SK-N-SH (cell line): ENCODE measurements around the gene CDHR3.

ENCODE experiments used
- EP300 ChIP-seq, 2 experiments: IDR thresholded peaks; 2 replicates each; pipeline versions ENCODE4 v1.4.0 to v1.6.1; 2012; ENCODE audit warnings: borderline replicate concordance in 1 of 2, low read depth in 1 of 2, low read length in 1 of 2
- RFX5 ChIP-seq: IDR thresholded peaks from 2 replicates; pipeline ENCODE4 v1.6.1; 2012; ENCODE audit warnings: mild to moderate bottlenecking, improper control_type of control experiment, low read length
- RXRA ChIP-seq: IDR thresholded peaks from 2 replicates; pipeline ENCODE4 v1.4.0; 2012; ENCODE audit warnings: low read depth, mild to moderate bottlenecking, borderline replicate concordance
- SIN3A ChIP-seq: IDR thresholded peaks from 2 replicates; pipeline ENCODE4 v1.6.1; 2012; ENCODE audit warnings: low read depth, mild to moderate bottlenecking, low read length, moderate library complexity, borderline replicate concordance
- TF ChIP-seq, protein P1 (sequence below): fragments of 200-600 bp; sonication (generic); IDR thresholded peaks from 2 replicates; pipeline ENCODE4 v1.6.1; 2017; ENCODE audit warnings: antibody characterized with exemption, mild to moderate bottlenecking, moderate library complexity
- TF ChIP-seq, protein P2 (sequence below): IDR thresholded peaks from 2 replicates; pipeline ENCODE4 v1.6.1; 2012; ENCODE audit warnings: mild to moderate bottlenecking, low read depth, low read length, moderate library complexity

DNA sequence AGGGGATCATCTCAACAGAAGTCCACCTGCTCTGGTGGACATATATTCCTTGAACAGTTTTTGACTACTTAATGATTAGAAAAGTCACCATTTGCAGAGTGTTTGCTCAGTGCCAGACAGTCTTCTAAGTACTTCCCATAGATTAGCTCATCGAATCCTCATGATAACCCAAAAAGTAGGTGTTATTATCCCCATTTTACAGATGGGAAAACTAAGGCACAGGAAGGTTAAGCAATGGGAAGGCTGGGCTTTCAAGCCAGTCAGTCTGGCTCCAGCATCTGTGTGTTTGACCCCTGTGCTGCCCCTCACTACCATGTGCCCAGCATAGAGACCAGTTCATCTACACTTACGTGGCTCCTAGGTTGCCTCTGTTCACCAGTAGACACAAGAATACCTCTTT lies 15.9 kb downstream of the CDHR3 start:
- TF ChIP-seq, protein P1, sequence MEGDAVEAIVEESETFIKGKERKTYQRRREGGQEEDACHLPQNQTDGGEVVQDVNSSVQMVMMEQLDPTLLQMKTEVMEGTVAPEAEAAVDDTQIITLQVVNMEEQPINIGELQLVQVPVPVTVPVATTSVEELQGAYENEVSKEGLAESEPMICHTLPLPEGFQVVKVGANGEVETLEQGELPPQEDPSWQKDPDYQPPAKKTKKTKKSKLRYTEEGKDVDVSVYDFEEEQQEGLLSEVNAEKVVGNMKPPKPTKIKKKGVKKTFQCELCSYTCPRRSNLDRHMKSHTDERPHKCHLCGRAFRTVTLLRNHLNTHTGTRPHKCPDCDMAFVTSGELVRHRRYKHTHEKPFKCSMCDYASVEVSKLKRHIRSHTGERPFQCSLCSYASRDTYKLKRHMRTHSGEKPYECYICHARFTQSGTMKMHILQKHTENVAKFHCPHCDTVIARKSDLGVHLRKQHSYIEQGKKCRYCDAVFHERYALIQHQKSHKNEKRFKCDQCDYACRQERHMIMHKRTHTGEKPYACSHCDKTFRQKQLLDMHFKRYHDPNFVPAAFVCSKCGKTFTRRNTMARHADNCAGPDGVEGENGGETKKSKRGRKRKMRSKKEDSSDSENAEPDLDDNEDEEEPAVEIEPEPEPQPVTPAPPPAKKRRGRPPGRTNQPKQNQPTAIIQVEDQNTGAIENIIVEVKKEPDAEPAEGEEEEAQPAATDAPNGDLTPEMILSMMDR, result no peak
- TF ChIP-seq EP300 (IDR thresholded peaks at IDR 0.05; ENCODE audit: borderline replicate concordance in 1 of 2, low read depth in 1 of 2, low read length in 1 of 2) (no peak), RFX5 (no peak), SIN3A (no peak), RXRA (no peak)
- TF ChIP-seq, protein P2, sequence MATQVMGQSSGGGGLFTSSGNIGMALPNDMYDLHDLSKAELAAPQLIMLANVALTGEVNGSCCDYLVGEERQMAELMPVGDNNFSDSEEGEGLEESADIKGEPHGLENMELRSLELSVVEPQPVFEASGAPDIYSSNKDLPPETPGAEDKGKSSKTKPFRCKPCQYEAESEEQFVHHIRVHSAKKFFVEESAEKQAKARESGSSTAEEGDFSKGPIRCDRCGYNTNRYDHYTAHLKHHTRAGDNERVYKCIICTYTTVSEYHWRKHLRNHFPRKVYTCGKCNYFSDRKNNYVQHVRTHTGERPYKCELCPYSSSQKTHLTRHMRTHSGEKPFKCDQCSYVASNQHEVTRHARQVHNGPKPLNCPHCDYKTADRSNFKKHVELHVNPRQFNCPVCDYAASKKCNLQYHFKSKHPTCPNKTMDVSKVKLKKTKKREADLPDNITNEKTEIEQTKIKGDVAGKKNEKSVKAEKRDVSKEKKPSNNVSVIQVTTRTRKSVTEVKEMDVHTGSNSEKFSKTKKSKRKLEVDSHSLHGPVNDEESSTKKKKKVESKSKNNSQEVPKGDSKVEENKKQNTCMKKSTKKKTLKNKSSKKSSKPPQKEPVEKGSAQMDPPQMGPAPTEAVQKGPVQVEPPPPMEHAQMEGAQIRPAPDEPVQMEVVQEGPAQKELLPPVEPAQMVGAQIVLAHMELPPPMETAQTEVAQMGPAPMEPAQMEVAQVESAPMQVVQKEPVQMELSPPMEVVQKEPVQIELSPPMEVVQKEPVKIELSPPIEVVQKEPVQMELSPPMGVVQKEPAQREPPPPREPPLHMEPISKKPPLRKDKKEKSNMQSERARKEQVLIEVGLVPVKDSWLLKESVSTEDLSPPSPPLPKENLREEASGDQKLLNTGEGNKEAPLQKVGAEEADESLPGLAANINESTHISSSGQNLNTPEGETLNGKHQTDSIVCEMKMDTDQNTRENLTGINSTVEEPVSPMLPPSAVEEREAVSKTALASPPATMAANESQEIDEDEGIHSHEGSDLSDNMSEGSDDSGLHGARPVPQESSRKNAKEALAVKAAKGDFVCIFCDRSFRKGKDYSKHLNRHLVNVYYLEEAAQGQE, result no peak
